HEK293T (cell line): ENCODE measurements around the gene PSMC3IP.

Experiments
- ARNT ChIP-seq: fragments of 450-650 bp; IDR thresholded peaks from 2 replicates; pipeline ENCODE4 v1.6.1; 2017; ENCODE audit warnings: mild to moderate bottlenecking
- FOXA1 ChIP-seq: fragments of 450-650 bp; IDR thresholded peaks from 2 replicates; pipeline ENCODE4 v1.6.1; 2016; ENCODE audit warnings: mild to moderate bottlenecking
- FOXM1 ChIP-seq: fragments of 450-650 bp; IDR thresholded peaks from 2 replicates; pipeline ENCODE4 v1.6.1; 2017; ENCODE audit warnings: mild to moderate bottlenecking, borderline replicate concordance
- L3MBTL2 ChIP-seq: fragments of 450-650 bp; conservative IDR thresholded peaks from 2 replicates; pipeline ENCODE4 v1.6.1; 2016; ENCODE audit warnings: mild to moderate bottlenecking
- SP1 ChIP-seq: fragments of 450-650 bp; IDR thresholded peaks from 2 replicates; pipeline ENCODE4 v1.6.1; 2017
- SUZ12 ChIP-seq: fragments of 450-650 bp; IDR thresholded peaks from 2 replicates; pipeline ENCODE4 v1.6.1; 2016; ENCODE audit warnings: mild to moderate bottlenecking

- TF ChIP-seq L3MBTL2 (no peak), SP1 (no peak), FOXA1 (no peak), FOXM1 (0 out of 2 replicates have a peak, but pooled peaks have one; percentile 40), ARNT (no peak), SUZ12 (no peak)
Observed at GRCh38 chr17:42531455-42532354, 45.8 kb downstream of the PSMC3IP start.
